ENCODE data around the gene ETV1.

ETV1 gene

GRCh38 chr7:14018751-14019150 is 29.3 kb upstream of the ETV1 start:
- DNase-seq (ENCODE audit: low read depth), result no peak
- H3K4me3 ChIP-seq (ENCODE audit: control insufficient read depth, low read depth, low read length), result no peak overlapping the region
- no peak for TF ChIP-seq CTCF (IDR thresholded peaks at IDR 0.05; ENCODE audit: control insufficient read depth, insufficient read depth, low read depth, low read length, missing control alignments)

GRCh38 chr7:14016950-14017349 is 27.5 kb upstream of the ETV1 start:
- no peak for DNase-seq (ENCODE audit: low read depth)
- no peak for TF ChIP-seq CTCF (IDR thresholded peaks at IDR 0.05; ENCODE audit: control insufficient read depth, insufficient read depth, low read depth, low read length, missing control alignments)
- H3K4me3 ChIP-seq (ENCODE audit: control insufficient read depth, low read depth, low read length), result no peak overlapping the region

GRCh38 chr7:14013898-14014297 is 24.4 kb upstream of the ETV1 start:
- TF ChIP-seq CTCF (IDR thresholded peaks at IDR 0.05; ENCODE audit: control insufficient read depth, insufficient read depth, low read depth, low read length, missing control alignments), result no peak
- no peak for DNase-seq (ENCODE audit: low read depth)
- H3K4me3 ChIP-seq (ENCODE audit: control insufficient read depth, low read depth, low read length), result no peak overlapping the region

- DNase-seq (ENCODE audit: low read depth), result no peak
These were observed 20.3 kb upstream of the ETV1 start for GRCh38 chr7:14009453-14010418.

GRCh38 chr7:14001139-14001538 is 11.7 kb upstream of the ETV1 start:
- no peak for TF ChIP-seq CTCF (IDR thresholded peaks at IDR 0.05; ENCODE audit: control insufficient read depth, insufficient read depth, low read depth, low read length, missing control alignments)
- DNase-seq (ENCODE audit: low read depth), result no peak
- no peak overlapping the region for H3K4me3 ChIP-seq (ENCODE audit: control insufficient read depth, low read depth, low read length)

More at GRCh38 chr7:14009453-14010418, 20.3 kb upstream of the ETV1 start:
- TF ChIP-seq CTCF (IDR thresholded peaks at IDR 0.05; ENCODE audit: control insufficient read depth, insufficient read depth, low read depth, low read length, missing control alignments), result no peak
- H3K4me3 ChIP-seq (ENCODE audit: control insufficient read depth, low read depth, low read length), result no peak overlapping the region

- H3K4me3 ChIP-seq (ENCODE audit: control insufficient read depth, low read depth, low read length), result no peak overlapping the region
- no peak for DNase-seq (ENCODE audit: low read depth)
These were observed 10.8 kb upstream of the ETV1 start for GRCh38 chr7:14000247-14000646.

More at GRCh38 chr7:14000247-14000646, 10.8 kb upstream of the ETV1 start:
- TF ChIP-seq CTCF (IDR thresholded peaks at IDR 0.05; ENCODE audit: control insufficient read depth, insufficient read depth, low read depth, low read length, missing control alignments), result no peak

Data from AG09309 (cell line).